HFFc6 (cell line): ENCODE measurements around the gene SAMD14. TPM values are rescaled to one million over a fixed set of nuclear protein-coding genes. Genes with fewer than 3 reads are reported as not detected.

Source experiments
- DNase-seq: peaks from one replicate; pipeline ENCODE4 v3.0.0-alpha.2; 2018
- H3K27ac Mint-ChIP-seq: 2 replicates; pipeline ENCODE4 v1.8.0; 2020; ENCODE audit warnings: mild to moderate bottlenecking, mixed read lengths
- H3K27me3 Mint-ChIP-seq: 2 replicates; pipeline ENCODE4 v1.8.0; 2021; ENCODE audit warnings: mild to moderate bottlenecking, moderate library complexity, mixed read lengths; ENCODE audit not compliant: insufficient read depth
- H3K36me3 Mint-ChIP-seq: 2 replicates; pipeline ENCODE4 v1.8.0; 2021; ENCODE audit warnings: low read depth, mixed read lengths
- H3K4me1 Mint-ChIP-seq: 2 replicates; pipeline ENCODE4 v1.8.0; 2020; ENCODE audit warnings: low read depth, mixed read lengths
- H3K4me3 Mint-ChIP-seq: 2 replicates; pipeline ENCODE4 v1.8.0; 2020; ENCODE audit warnings: mild to moderate bottlenecking, moderate library complexity, mixed read lengths
- H3K9me3 Mint-ChIP-seq: 2 replicates; pipeline ENCODE4 v1.8.0; 2020; ENCODE audit warnings: mild to moderate bottlenecking, mixed read lengths
- CTCF ChIP-seq: fragments of 200-600 bp; sonication (generic); IDR thresholded peaks from 2 replicates; pipeline ENCODE4 v1.5.0; 2021; ENCODE audit warnings: antibody characterized with exemption, mild to moderate bottlenecking
- total RNA-seq, 6 experiments: library from RNA; stranded (reverse); fragmentation: NEBNext Ultra II Directional; extraction: Animal tissue kit (Norgen Biotek cat#: 25700); gene quantifications; 2 replicates in 1 of 6; 3 replicates in 5 of 6; pipeline ENCODE4 v1.2.3, GENCODE V29; 2021

The SAMD14 gene
- total RNA-seq, 6 experiments from 2014 or later: 4.3 to 14.1 (median 11.4) TPM

GRCh38 chr17:50117202-50118051, 12.5 kb downstream of the SAMD14 start:
- peak; percentile 27 for DNase-seq
- TF ChIP-seq CTCF: peak; percentile 72
- Mint-ChIP-seq H3K36me3 (no peaks in the 10 kb centered on the region), H3K4me3 (no peak overlapping the region), H3K27me3 (peaks cover 20% of the 10 kb centered on the region), H3K9me3 (no peaks in the 10 kb centered on the region), H3K27ac (no peak overlapping the region), H3K4me1 (peaks cover 6% of the 10 kb centered on the region; the same call in 1 of the 2 replicates)

GRCh38 chr17:50115756-50116155, 14.2 kb downstream of the SAMD14 start:
- Mint-ChIP-seq H3K9me3 (no peaks in the 10 kb centered on the region), H3K4me3 (no peak overlapping the region), H3K27ac (no peak overlapping the region), H3K27me3 (peaks cover 14% of the 10 kb centered on the region), H3K4me1 (peaks cover 6% of the 10 kb centered on the region; the same call in 1 of the 2 replicates), H3K36me3 (no peaks in the 10 kb centered on the region)
- no peak for TF ChIP-seq CTCF
- DNase-seq: no peak

- TF ChIP-seq CTCF: peak; percentile 81
- H3K4me3 Mint-ChIP-seq: no peak overlapping the region
- H3K9me3 Mint-ChIP-seq: no peaks in the 10 kb centered on the region
- H3K4me1 Mint-ChIP-seq: peaks cover 6% of the 10 kb centered on the region; the same call in 1 of the 2 replicates
- H3K27me3 Mint-ChIP-seq: peaks cover 14% of the 10 kb centered on the region
- H3K27ac Mint-ChIP-seq: no peak overlapping the region; the same call in 1 of the 2 replicates
- peak; percentile 53 for DNase-seq
- no peaks in the 10 kb centered on the region for H3K36me3 Mint-ChIP-seq
Measured at GRCh38 chr17:50114849-50115357, 15.1 kb downstream of the SAMD14 start.

GRCh38 chr17:50114401-50114800, 15.6 kb downstream of the SAMD14 start:
- Mint-ChIP-seq H3K36me3 (no peaks in the 10 kb centered on the region), H3K27me3 (peaks cover 12% of the 10 kb centered on the region), H3K9me3 (no peaks in the 10 kb centered on the region), H3K4me3 (no peak overlapping the region), H3K4me1 (peaks cover 6% of the 10 kb centered on the region; the same call in 1 of the 2 replicates), H3K27ac (no peak overlapping the region)
- TF ChIP-seq CTCF: no peak
- DNase-seq: no peak

- Mint-ChIP-seq H3K4me3 (no peak overlapping the region), H3K36me3 (no peaks in the 10 kb centered on the region), H3K27me3 (peaks cover 7% of the 10 kb centered on the region), H3K27ac (no peak overlapping the region), H3K9me3 (no peaks in the 10 kb centered on the region), H3K4me1 (peaks cover 9% of the 10 kb centered on the region)
- no peak for TF ChIP-seq CTCF
- no peak for DNase-seq
Measured at GRCh38 chr17:50113624-50114320, 16.2 kb downstream of the SAMD14 start.
